Spleen (tissue), 7 donors: ENCODE data around the gene SLC17A3.

Source experiments
- POLR2AphosphoS5 ChIP-seq, 3 donors: sonication (generic); formaldehyde crosslinking; IDR thresholded peaks; one replicate each; pipeline ENCODE4 v1.5.1; 2017; ENCODE audit warnings: antibody characterized with exemption in 3 of 3
- TF ChIP-seq, protein P1 (sequence below), 11 experiments: fragments of 200-600 bp in 7 of 11; fragments of 450-650 bp in 4 of 11; sonication (generic) in 4 of 11; IDR thresholded peaks in 8 of 11; conservative IDR thresholded peaks in 3 of 11; 1 replicate in 7 of 11; 2 replicates in 4 of 11; pipeline versions ENCODE4 v1.4.0 to v1.8.0; 2016 to 2021; ENCODE audit warnings: antibody characterized with exemption in 11 of 11, inconsistent platforms in 4 of 11, mild to moderate bottlenecking in 1 of 11
- donor health status: DM: no; HTN: no; CAD: no; lungs with moderate emphysema.
- donor health status: DM: no; HTN: no; CAD: no.
- donor health status: DM: no; HTN: no; CAD: no.

DNA sequence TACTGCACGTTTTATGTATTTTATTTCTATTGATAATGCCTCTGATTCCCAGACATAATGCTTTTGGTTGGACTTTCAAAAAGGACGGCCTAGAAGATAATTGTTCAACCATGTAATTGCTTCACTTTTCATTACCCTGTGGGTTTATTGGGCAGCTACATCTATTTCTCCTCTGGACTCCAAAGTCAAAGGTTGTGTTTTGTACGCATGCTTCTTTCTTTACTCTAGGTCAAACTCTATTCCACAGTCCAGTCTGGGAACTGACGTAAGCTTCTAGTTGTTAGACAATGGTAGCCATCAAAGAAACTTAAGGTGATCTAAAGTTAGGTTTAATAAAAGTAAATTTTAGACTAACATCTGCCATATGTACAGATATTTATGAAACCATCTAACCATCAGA, 6.6 kb upstream of the SLC17A3 start:
- TF ChIP-seq POLR2AphosphoS5 (IDR thresholded peaks at IDR 0.05): no peak
- TF ChIP-seq, protein P1, sequence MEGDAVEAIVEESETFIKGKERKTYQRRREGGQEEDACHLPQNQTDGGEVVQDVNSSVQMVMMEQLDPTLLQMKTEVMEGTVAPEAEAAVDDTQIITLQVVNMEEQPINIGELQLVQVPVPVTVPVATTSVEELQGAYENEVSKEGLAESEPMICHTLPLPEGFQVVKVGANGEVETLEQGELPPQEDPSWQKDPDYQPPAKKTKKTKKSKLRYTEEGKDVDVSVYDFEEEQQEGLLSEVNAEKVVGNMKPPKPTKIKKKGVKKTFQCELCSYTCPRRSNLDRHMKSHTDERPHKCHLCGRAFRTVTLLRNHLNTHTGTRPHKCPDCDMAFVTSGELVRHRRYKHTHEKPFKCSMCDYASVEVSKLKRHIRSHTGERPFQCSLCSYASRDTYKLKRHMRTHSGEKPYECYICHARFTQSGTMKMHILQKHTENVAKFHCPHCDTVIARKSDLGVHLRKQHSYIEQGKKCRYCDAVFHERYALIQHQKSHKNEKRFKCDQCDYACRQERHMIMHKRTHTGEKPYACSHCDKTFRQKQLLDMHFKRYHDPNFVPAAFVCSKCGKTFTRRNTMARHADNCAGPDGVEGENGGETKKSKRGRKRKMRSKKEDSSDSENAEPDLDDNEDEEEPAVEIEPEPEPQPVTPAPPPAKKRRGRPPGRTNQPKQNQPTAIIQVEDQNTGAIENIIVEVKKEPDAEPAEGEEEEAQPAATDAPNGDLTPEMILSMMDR (IDR thresholded peaks at IDR 0.05 in 8 of 11, conservative IDR thresholded peaks at IDR 0.05 in 3 of 11): no peak
